GM19193 (cell line): ENCODE data around the gene PARD6B.

Experiments used
- POLR2A ChIP-seq: IDR thresholded peaks from 4 replicates; pipeline ENCODE4 v1.6.1; 2011; ENCODE audit not compliant: insufficient read depth, insufficient read length; ENCODE audit errors: extremely low read depth

The PARD6B gene

GRCh38 chr20:50694379-50695134 lies 36.8 kb upstream of the PARD6B start:
- no peak for TF ChIP-seq POLR2A

- no peak for TF ChIP-seq POLR2A
Observed at GRCh38 chr20:50695135-50695872, 36.1 kb upstream of the PARD6B start.

GRCh38 chr20:50699688-50700087 lies 31.7 kb upstream of the PARD6B start:
- TF ChIP-seq POLR2A = no peak

GRCh38 chr20:50701041-50701963 lies 30.1 kb upstream of the PARD6B start:
- TF ChIP-seq POLR2A = no peak

GRCh38 chr20:50704514-50704913 lies 26.9 kb upstream of the PARD6B start:
- no peak for TF ChIP-seq POLR2A

- no peak for TF ChIP-seq POLR2A
Observed at GRCh38 chr20:50704971-50705370, 26.4 kb upstream of the PARD6B start.

GRCh38 chr20:50708845-50709635 lies 22.3 kb upstream of the PARD6B start:
- TF ChIP-seq POLR2A = no peak

- TF ChIP-seq POLR2A = no peak
Observed at GRCh38 chr20:50709636-50709973, 21.8 kb upstream of the PARD6B start.

- no peak for TF ChIP-seq POLR2A
Observed at GRCh38 chr20:50710492-50711063, 20.8 kb upstream of the PARD6B start.

- no peak for TF ChIP-seq POLR2A
Observed at GRCh38 chr20:50711113-50711825, 20.1 kb upstream of the PARD6B start.

GRCh38 chr20:50712771-50713656 lies 18.4 kb upstream of the PARD6B start:
- TF ChIP-seq POLR2A = no peak

- no peak for TF ChIP-seq POLR2A
Observed at GRCh38 chr20:50713657-50714101, 17.7 kb upstream of the PARD6B start.
